B cell (primary cell): Measurements from ENCODE around the gene CCDC50. TPM values are rescaled to one million over a fixed set of nuclear protein-coding genes. Genes with fewer than 3 reads are reported as not detected.

ENCODE experiments used
- ATAC-seq: fragments of 200-7000 bp; cut with Tn5 transposase; one replicate; pipeline ENCODE4 v1.10.0; 2021; ENCODE audit warnings: low read depth, mild to moderate bottlenecking, moderate number of reproducible peaks, moderate library complexity
- CTCF ChIA-PET: fragments of 350-600 bp; sonication (Branson Sonifier 250); formaldehyde crosslinking; loops from one replicate; lab custom pipeline; 2021; ENCODE audit warnings: antibody characterized with exemption, inconsistent platforms; lab: Charles Lee
- POLR2A ChIA-PET: fragments of 350-600 bp; sonication (Branson Sonifier 250); formaldehyde crosslinking; loops from one replicate; lab custom pipeline; 2021; ENCODE audit warnings: antibody characterized with exemption; lab: Charles Lee
- DNase-seq: peaks from one replicate; pipeline ENCODE4 v3.0.0; 2013
- H2AFZ ChIP-seq: 2 replicates; pipeline ENCODE4 v1.6.1; 2012; ENCODE audit warnings: mild to moderate bottlenecking, low read depth, low read length; ENCODE audit not compliant: insufficient read depth, poor library complexity, severe bottlenecking
- H3K27ac ChIP-seq, 2 donors: 1 replicate in 1 of 2; 2 replicates in 1 of 2; pipeline ENCODE4 v1.5.1; 2012 to 2013; ENCODE audit warnings: low read length in 2 of 2, mild to moderate bottlenecking in 2 of 2, moderate library complexity in 1 of 2
- H3K27me3 ChIP-seq, 4 experiments: fragments of 200-600 bp in 1 of 4; sonication (generic) in 1 of 4; replicated peaks in 1 of 4; 1 replicate in 2 of 4; 2 replicates in 2 of 4; pipeline versions ENCODE4 v1.6.1 to v1.7.0; 2013 to 2016; ENCODE audit warnings: low read length in 3 of 4, mild to moderate bottlenecking in 2 of 4, mixed read lengths in 1 of 4, moderate library complexity in 1 of 4; ENCODE audit not compliant: insufficient read depth in 4 of 4, control insufficient read depth in 3 of 4; ENCODE audit errors: control extremely low read depth in 1 of 4
- H3K36me3 ChIP-seq, 2 experiments: replicated peaks in 1 of 2; 1 replicate in 1 of 2; 2 replicates in 1 of 2; pipeline versions ENCODE4 v1.6.1 to v1.7.1; 2013; ENCODE audit warnings: low read length in 1 of 2; ENCODE audit not compliant: insufficient read depth in 2 of 2, control insufficient read depth in 1 of 2; ENCODE audit errors: control extremely low read depth in 1 of 2, extremely low read depth in 1 of 2
- H3K4me1 ChIP-seq, 2 donors: fragments of 200-600 bp in 1 of 2; sonication (generic) in 1 of 2; 1 replicate in 1 of 2; 2 replicates in 1 of 2; pipeline versions ENCODE4 v1.5.1 to v1.6.1; 2013 to 2017; ENCODE audit warnings: low read length in 2 of 2; ENCODE audit not compliant: control insufficient read depth in 2 of 2, insufficient read depth in 2 of 2
- H3K4me2 ChIP-seq: replicated peaks from 2 replicates; pipeline ENCODE3; 2012; ENCODE audit warnings: mild to moderate bottlenecking, low read depth, low read length; ENCODE audit not compliant: poor library complexity, severe bottlenecking
- H3K4me3 ChIP-seq, 5 experiments: fragments of 200-600 bp in 1 of 5; sonication (generic) in 1 of 5; 1 replicate in 3 of 5; 2 replicates in 2 of 5; pipeline versions ENCODE4 v1.5.1 to v1.7.0; 2011 to 2016; ENCODE audit warnings: low read length in 4 of 5, mild to moderate bottlenecking in 4 of 5, low read depth in 2 of 5, control low read depth in 1 of 5, moderate library complexity in 1 of 5; ENCODE audit not compliant: insufficient read depth in 1 of 5; ENCODE audit errors: control extremely low read depth in 1 of 5, extremely low read depth in 1 of 5
- H3K79me2 ChIP-seq: fragments of 200-600 bp; sonication (generic); one replicate; pipeline ENCODE4 v1.6.0; 2016; ENCODE audit warnings: low read length; ENCODE audit not compliant: control insufficient read depth, insufficient read depth
- H3K9ac ChIP-seq: fragments of 200-600 bp; sonication (generic); 2 replicates; pipeline ENCODE4 v1.6.1; 2017; ENCODE audit warnings: mild to moderate bottlenecking, low read length, moderate library complexity
- H3K9me3 ChIP-seq, 3 donors: one replicate each; pipeline versions ENCODE4 v1.6.1 to v1.7.1; 2013; ENCODE audit warnings: low read length in 2 of 3; ENCODE audit not compliant: control insufficient read depth in 2 of 3, insufficient read depth in 1 of 3; ENCODE audit errors: control extremely low read depth in 1 of 3
- H4K20me1 ChIP-seq: 2 replicates; pipeline ENCODE4 v1.6.0; 2012; ENCODE audit warnings: mild to moderate bottlenecking, low read length; ENCODE audit not compliant: insufficient read depth, control insufficient read depth, poor library complexity, severe bottlenecking
- H3K27ac Mint-ChIP-seq: one replicate; pipeline ENCODE4 v1.8.0; 2021; ENCODE audit warnings: mixed read lengths
- H3K27me3 Mint-ChIP-seq: one replicate; pipeline ENCODE4 v1.8.0; 2021; ENCODE audit warnings: mixed read lengths
- H3K4me1 Mint-ChIP-seq: one replicate; pipeline ENCODE4 v1.8.0; 2021; ENCODE audit warnings: mixed read lengths
- H3K4me3 Mint-ChIP-seq: one replicate; pipeline ENCODE4 v1.8.0; 2021; ENCODE audit warnings: mixed read lengths
- H3K9me3 Mint-ChIP-seq: one replicate; pipeline ENCODE4 v1.8.0; 2022; ENCODE audit warnings: mixed read lengths; ENCODE audit not compliant: insufficient read depth
- CTCF ChIP-seq: fragments of 200-600 bp; IDR thresholded peaks from one replicate; pipeline ENCODE4 v1.8.0; 2022; ENCODE audit warnings: antibody characterized with exemption, mild to moderate bottlenecking
- EZH2 ChIP-seq: IDR thresholded peaks from 2 replicates; pipeline ENCODE4 v1.6.1; 2012; ENCODE audit warnings: borderline replicate concordance, low read depth, mild to moderate bottlenecking, moderate library complexity, low read length; ENCODE audit not compliant: insufficient read depth, poor library complexity, severe bottlenecking
- WGBS: methylation state at CpG from one replicate; pipeline ENCODE4 v1.1.5; 2013; ENCODE audit warnings: missing lambda C conversion rate; ENCODE audit not compliant: insufficient coverage; 5-methylcytosine and 5-hydroxymethylcytosine counted together
- intact Hi-C: fragments of 100-400 bp; cut with micrococcal nuclease; formaldehyde crosslinking; loops from one replicate; pipeline ENCODE4 v1.10.0; 2022
- polyA plus RNA-seq: library from polyadenylated mRNA; depleted of rRNA; stranded (reverse); fragments of >200 nt; gene quantifications from 2 replicates; pipeline ENCODE4 v1.2.3, GENCODE V29; 2012
- total RNA-seq, 2 donors: library from RNA; stranded (reverse); fragments of 120-200 nt in 1 of 2; gene quantifications; 1 replicate in 1 of 2; 2 replicates in 1 of 2; pipeline versions ENCODE4 v1.2.3 to v1.2.4, GENCODE V29; 2013 to 2022

CCDC50 gene
- total and polyA plus RNA-seq, 2 donors (not counting 1 experiment from before 2014, with no cell fraction given): 48.7 to 121 TPM

- H3K9me3 Mint-ChIP-seq: no peaks in the 10 kb centered on the region
- no peak for DNase-seq
- ChIA-PET CTCF (interaction anchor here (1.0 to 3.6 kb wide), 7 partner anchors 7 to 85 kb away, joined by 3 to 12 read pairs (median 3); no protein-coding TSS in a partner anchor), POLR2A (interaction anchor here (0.6 to 1.8 kb wide), 4 partner anchors 10 to 86 kb away, joined by 3 to 7 read pairs (median 4); no protein-coding TSS in a partner anchor)
- H3K27ac Mint-ChIP-seq: peak within 1 kb of the TSS; percentile 93
- H3K9me3 ChIP-seq: no peaks in the 10 kb centered on the region
- H4K20me1 ChIP-seq: no peaks in the 10 kb centered on the region
- peak within 1 kb of the TSS; percentile 79 for H3K4me2 ChIP-seq
- intact Hi-C loops: loop anchor here (1.0 to 5.0 kb wide), 4 partner anchors 9 to 86 kb away; no protein-coding TSS in a partner anchor
- H3K79me2 ChIP-seq: peaks cover 57% of the 10 kb centered on the region
- H2AFZ ChIP-seq: peak within 1 kb of the TSS; percentile 85
- peak within 1 kb of the TSS; percentile 53 to 96 (median 89) for H3K4me3 ChIP-seq
- peaks cover 57% of the 10 kb centered on the region for H3K4me1 Mint-ChIP-seq
- H3K27me3 Mint-ChIP-seq: no peaks in the 10 kb centered on the region
- peak within 1 kb of the TSS; percentile 89 to 95 for H3K27ac ChIP-seq
- H3K36me3 ChIP-seq: no peaks in the 10 kb centered on the region
- H3K4me1 ChIP-seq: peaks cover 46 to 56% of the 10 kb centered on the region in 2 donors
- peak within 1 kb of the TSS; percentile 97 for H3K4me3 Mint-ChIP-seq
- WGBS: 6% methylated on average over 25 of the region's 37 CpGs
- peak within 1 kb of the TSS; percentile 97 for H3K9ac ChIP-seq
- ATAC-seq: peak; percentile 28
- H3K27me3 ChIP-seq: no peaks in the 10 kb centered on the region
- TF ChIP-seq EZH2 (no peak), CTCF (no peak)
Observed at GRCh38 chr3:191329654-191330529, 698 bp downstream of the CCDC50 start, which contains the start of gene UTS2B. Gene UTS2B (minus strand): TSS chr3:191330526. CDS start chr3:191282189, 48,337 bp downstream.
